DOHH2 (cell line): ENCODE results near the gene CCDC91.

Experiments
- H3F3A ChIP-seq: fragments of 200-600 bp; sonication (generic), shearing (Covaris generic); 2 replicates; pipeline ENCODE4 v1.6.0; 2016; ENCODE audit warnings: antibody characterized with exemption, mild to moderate bottlenecking; ENCODE audit not compliant: control insufficient read depth, insufficient read depth
- H3K27ac ChIP-seq: fragments of 200-600 bp; sonication (generic); 2 replicates; pipeline ENCODE4 v1.5.1; 2014; ENCODE audit warnings: low read depth, mild to moderate bottlenecking, low read length, moderate library complexity
- H3K27me3 ChIP-seq: fragments of 200-600 bp; sonication (generic); 2 replicates; pipeline ENCODE4 v1.6.1; 2014; ENCODE audit warnings: mild to moderate bottlenecking, low read length, mixed read lengths; ENCODE audit not compliant: control insufficient read depth
- H3K36me3 ChIP-seq: fragments of 200-600 bp; sonication (generic); 2 replicates; pipeline ENCODE4 v1.6.1; 2014; ENCODE audit warnings: mild to moderate bottlenecking, low read length, moderate library complexity, mixed read lengths; ENCODE audit not compliant: control insufficient read depth
- H3K4me1 ChIP-seq: fragments of 200-600 bp; sonication (generic); 2 replicates; pipeline ENCODE4 v1.6.1; 2014; ENCODE audit warnings: mild to moderate bottlenecking, low read length, mixed read lengths; ENCODE audit not compliant: control insufficient read depth
- H3K4me2 ChIP-seq: fragments of 200-600 bp; sonication (generic); 2 replicates; pipeline ENCODE4 v1.6.0; 2014; ENCODE audit warnings: mild to moderate bottlenecking, low read length, moderate library complexity
- H3K4me3 ChIP-seq: fragments of 200-600 bp; sonication (generic); 2 replicates; pipeline ENCODE4 v1.5.1; 2014; ENCODE audit warnings: mild to moderate bottlenecking, low read length, mixed read lengths
- H3K79me2 ChIP-seq: fragments of 200-600 bp; sonication (generic); 2 replicates; pipeline ENCODE4 v1.6.1; 2014; ENCODE audit warnings: mild to moderate bottlenecking, low read length, mixed read lengths; ENCODE audit not compliant: control insufficient read depth
- H3K9me2 ChIP-seq: fragments of 200-600 bp; sonication (generic); replicated peaks from 2 replicates; pipeline ENCODE4 v1.6.1; 2014; ENCODE audit warnings: mild to moderate bottlenecking, low read length, mixed read lengths; ENCODE audit not compliant: control insufficient read depth
- H3K9me3 ChIP-seq: fragments of 200-600 bp; sonication (generic); 2 replicates; pipeline ENCODE4 v1.6.1; 2014; ENCODE audit warnings: antibody characterized with exemption, low read length, mixed read lengths; ENCODE audit not compliant: control insufficient read depth, insufficient read depth
- H4K20me1 ChIP-seq: fragments of 200-600 bp; sonication (generic); 2 replicates; pipeline ENCODE4 v1.6.0; 2014; ENCODE audit warnings: low read depth, mild to moderate bottlenecking, antibody characterized with exemption, low read length, moderate library complexity; ENCODE audit not compliant: control insufficient read depth, insufficient read depth
- CTCF ChIP-seq: fragments of 200-600 bp; sonication (generic); IDR thresholded peaks from one replicate; pipeline ENCODE4 v1.5.1; 2014; ENCODE audit warnings: antibody characterized with exemption, mild to moderate bottlenecking, low read depth, low read length; ENCODE audit not compliant: poor library complexity, severe bottlenecking
- EZH2phosphoT487 ChIP-seq: fragments of 200-600 bp; sonication (generic); IDR thresholded peaks from 2 replicates; pipeline ENCODE4 v1.6.1; 2017; ENCODE audit warnings: borderline replicate concordance, mild to moderate bottlenecking, antibody characterized with exemption, low read length, moderate library complexity, mixed read lengths

CCDC91 gene

GRCh38 chr12:28497889-28498411, 307.7 kb downstream of the CCDC91 start:
- H3K79me2 ChIP-seq: no peaks in the 10 kb centered on the region
- H3K27ac ChIP-seq: no peak overlapping the region
- TF ChIP-seq CTCF: no peak
- TF ChIP-seq EZH2phosphoT487: no peak
- no peak overlapping the region for H3K4me2 ChIP-seq
- H3K9me3 ChIP-seq: no peaks in the 10 kb centered on the region
- H3K4me1 ChIP-seq: peaks cover 7% of the 10 kb centered on the region
- H4K20me1 ChIP-seq: no peaks in the 10 kb centered on the region
- no peaks in the 10 kb centered on the region for H3K36me3 ChIP-seq
- H3F3A ChIP-seq: no peaks in the 10 kb centered on the region
- no peak overlapping the region for H3K4me3 ChIP-seq
- H3K9me2 ChIP-seq: no peaks in the 10 kb centered on the region
- H3K27me3 ChIP-seq: no peaks in the 10 kb centered on the region

GRCh38 chr12:28498850-28499249, 308.6 kb downstream of the CCDC91 start:
- Histone ChIP-seq H3K4me1 (peaks cover 7% of the 10 kb centered on the region), H3K9me2 (no peaks in the 10 kb centered on the region), H3K79me2 (no peaks in the 10 kb centered on the region), H3K4me3 (no peak overlapping the region), H3K36me3 (no peaks in the 10 kb centered on the region), H3F3A (no peaks in the 10 kb centered on the region), H3K9me3 (no peaks in the 10 kb centered on the region), H4K20me1 (no peaks in the 10 kb centered on the region), H3K27ac (no peak overlapping the region), H3K27me3 (no peaks in the 10 kb centered on the region), H3K4me2 (no peak overlapping the region)
- TF ChIP-seq EZH2phosphoT487 (no peak), CTCF (no peak)

- Histone ChIP-seq H3K4me3 (no peak overlapping the region), H3F3A (no peaks in the 10 kb centered on the region), H3K4me1 (peaks cover 7% of the 10 kb centered on the region), H3K27me3 (no peaks in the 10 kb centered on the region), H3K27ac (no peak overlapping the region), H3K9me3 (no peaks in the 10 kb centered on the region), H3K9me2 (no peaks in the 10 kb centered on the region), H4K20me1 (no peaks in the 10 kb centered on the region), H3K36me3 (no peaks in the 10 kb centered on the region), H3K79me2 (no peaks in the 10 kb centered on the region), H3K4me2 (no peak overlapping the region)
- no peak for TF ChIP-seq EZH2phosphoT487
- TF ChIP-seq CTCF: no peak
These were observed 310.2 kb downstream of the CCDC91 start for GRCh38 chr12:28500373-28501024.
